ENCODE data around the gene ITGB1BP1.

ITGB1BP1 gene

GRCh38 chr2:9443526-9443925 is 20.2 kb upstream of the ITGB1BP1 start:
- H3K27ac ChIP-seq (ENCODE audit: insufficient read depth in 1 of 2, low read depth in 1 of 2, low read length in 2 of 2, poor library complexity in 1 of 2, severe bottlenecking in 2 of 2): no peak overlapping the region
- no peaks in the 10 kb centered on the region for H3K9me3 ChIP-seq (ENCODE audit: control extremely low read depth in 1 of 5, control insufficient read depth in 4 of 5, insufficient read depth in 2 of 5, low read depth in 1 of 5, low read length in 4 of 5)
- no peak for DNase-seq
- no peak overlapping the region for H3K4me3 ChIP-seq (ENCODE audit: control insufficient read depth in 1 of 7, extremely low read depth in 1 of 7, insufficient read depth in 4 of 7, low read depth in 2 of 7, low read length in 6 of 7)
- POLR2A ChIA-PET: no interaction called here
- CTCF ChIA-PET: no interaction called here
- H3K27me3 ChIP-seq (replicated peaks in 2 of 5; ENCODE audit: control insufficient read depth in 4 of 5, insufficient read depth in 5 of 5, low read length in 4 of 5): no peaks in the 10 kb centered on the region
- 94% methylated on average over 5 of the region's 5 CpGs for WGBS (ENCODE audit: insufficient coverage)
- no peaks in the 10 kb centered on the region for H3K4me1 ChIP-seq (ENCODE audit: control extremely low read depth in 1 of 4, control insufficient read depth in 4 of 4, insufficient read depth in 4 of 4, low read length in 3 of 4)
- peaks cover 29 to 79% (median 43%) of the 10 kb centered on the region in 4 experiments for H3K36me3 ChIP-seq (ENCODE audit: control insufficient read depth in 4 of 4, insufficient read depth in 4 of 4, low read length in 3 of 4)

- Histone ChIP-seq H3K27me3 (replicated peaks in 2 of 5; ENCODE audit: control insufficient read depth in 4 of 5, insufficient read depth in 5 of 5, low read length in 4 of 5) (no peaks in the 10 kb centered on the region), H3K4me1 (ENCODE audit: control extremely low read depth in 1 of 4, control insufficient read depth in 4 of 4, insufficient read depth in 4 of 4, low read length in 3 of 4) (no peaks in the 10 kb centered on the region), H3K27ac (ENCODE audit: insufficient read depth in 1 of 2, low read depth in 1 of 2, low read length in 2 of 2, poor library complexity in 1 of 2, severe bottlenecking in 2 of 2) (no peak overlapping the region), H3K36me3 (ENCODE audit: control insufficient read depth in 4 of 4, insufficient read depth in 4 of 4, low read length in 3 of 4) (peaks cover 36 to 79% (median 49%) of the 10 kb centered on the region in 4 experiments), H3K4me3 (ENCODE audit: control insufficient read depth in 1 of 7, extremely low read depth in 1 of 7, insufficient read depth in 4 of 7, low read depth in 2 of 7, low read length in 6 of 7) (no peak overlapping the region), H3K9me3 (ENCODE audit: control extremely low read depth in 1 of 5, control insufficient read depth in 4 of 5, insufficient read depth in 2 of 5, low read depth in 1 of 5, low read length in 4 of 5) (peaks cover 0 to 2% (median 0%) of the 10 kb centered on the region in 5 experiments)
- POLR2A ChIA-PET: no interaction called here
- no peak for DNase-seq
- 100% methylated on average over 3 of the region's 3 CpGs for WGBS (ENCODE audit: insufficient coverage)
- CTCF ChIA-PET: interaction anchor here (1.1 kb wide), 1 partner anchor 298 kb away, joined by 3 read pairs; no protein-coding TSS in a partner anchor
Observed at GRCh38 chr2:9441556-9441955, 18.2 kb upstream of the ITGB1BP1 start.

GRCh38 chr2:9440058-9440727 is 16.9 kb upstream of the ITGB1BP1 start:
- Histone ChIP-seq H3K27me3 (replicated peaks in 2 of 5; ENCODE audit: control insufficient read depth in 4 of 5, insufficient read depth in 5 of 5, low read length in 4 of 5) (no peaks in the 10 kb centered on the region), H3K27ac (ENCODE audit: insufficient read depth in 1 of 2, low read depth in 1 of 2, low read length in 2 of 2, poor library complexity in 1 of 2, severe bottlenecking in 2 of 2) (no peak overlapping the region), H3K9me3 (ENCODE audit: control extremely low read depth in 1 of 5, control insufficient read depth in 4 of 5, insufficient read depth in 2 of 5, low read depth in 1 of 5, low read length in 4 of 5) (peaks cover 0 to 2% (median 0%) of the 10 kb centered on the region in 5 experiments), H3K4me1 (ENCODE audit: control extremely low read depth in 1 of 4, control insufficient read depth in 4 of 4, insufficient read depth in 4 of 4, low read length in 3 of 4) (no peaks in the 10 kb centered on the region), H3K36me3 (ENCODE audit: control insufficient read depth in 4 of 4, insufficient read depth in 4 of 4, low read length in 3 of 4) (peaks cover 28 to 79% (median 46%) of the 10 kb centered on the region in 4 experiments), H3K4me3 (ENCODE audit: control insufficient read depth in 1 of 7, extremely low read depth in 1 of 7, insufficient read depth in 4 of 7, low read depth in 2 of 7, low read length in 6 of 7) (no peak overlapping the region)
- WGBS (ENCODE audit: insufficient coverage): no CpG with 5 or more reads among the region's 1 CpG
- no peak for DNase-seq
- POLR2A ChIA-PET: no interaction called here
- CTCF ChIA-PET: no interaction called here

- H3K27ac ChIP-seq (ENCODE audit: insufficient read depth in 1 of 2, low read depth in 1 of 2, low read length in 2 of 2, poor library complexity in 1 of 2, severe bottlenecking in 2 of 2): no peak overlapping the region
- POLR2A ChIA-PET: no interaction called here
- DNase-seq: no peak
- CTCF ChIA-PET: interaction anchor here (1.5 kb wide), 1 partner anchor 10 kb away, joined by 3 read pairs; no protein-coding TSS in a partner anchor
- peaks cover 26 to 82% (median 47%) of the 10 kb centered on the region in 4 experiments for H3K36me3 ChIP-seq (ENCODE audit: control insufficient read depth in 4 of 4, insufficient read depth in 4 of 4, low read length in 3 of 4)
- no peak overlapping the region for H3K4me3 ChIP-seq (ENCODE audit: control insufficient read depth in 1 of 7, extremely low read depth in 1 of 7, insufficient read depth in 4 of 7, low read depth in 2 of 7, low read length in 6 of 7)
- H3K27me3 ChIP-seq (replicated peaks in 2 of 5; ENCODE audit: control insufficient read depth in 4 of 5, insufficient read depth in 5 of 5, low read length in 4 of 5): no peaks in the 10 kb centered on the region
- no CpG with 5 or more reads among the region's 1 CpG for WGBS (ENCODE audit: insufficient coverage)
- H3K9me3 ChIP-seq (ENCODE audit: control extremely low read depth in 1 of 5, control insufficient read depth in 4 of 5, insufficient read depth in 2 of 5, low read depth in 1 of 5, low read length in 4 of 5): peaks cover 0 to 2% (median 0%) of the 10 kb centered on the region in 5 experiments
- H3K4me1 ChIP-seq (ENCODE audit: control extremely low read depth in 1 of 4, control insufficient read depth in 4 of 4, insufficient read depth in 4 of 4, low read length in 3 of 4): no peaks in the 10 kb centered on the region
Observed at GRCh38 chr2:9439536-9439935, 16.2 kb upstream of the ITGB1BP1 start.

GRCh38 chr2:9434489-9434888 is 11.2 kb upstream of the ITGB1BP1 start:
- H3K27me3 ChIP-seq (replicated peaks in 2 of 5; ENCODE audit: control insufficient read depth in 4 of 5, insufficient read depth in 5 of 5, low read length in 4 of 5): no peaks in the 10 kb centered on the region
- no peak overlapping the region for H3K4me3 ChIP-seq (ENCODE audit: control insufficient read depth in 1 of 7, extremely low read depth in 1 of 7, insufficient read depth in 4 of 7, low read depth in 2 of 7, low read length in 6 of 7)
- CTCF ChIA-PET: interaction anchor here (0.8 kb wide), 1 partner anchor 101 kb away, joined by 4 read pairs; no protein-coding TSS in a partner anchor
- POLR2A ChIA-PET: no interaction called here
- no peak for DNase-seq
- H3K9me3 ChIP-seq (ENCODE audit: control extremely low read depth in 1 of 5, control insufficient read depth in 4 of 5, insufficient read depth in 2 of 5, low read depth in 1 of 5, low read length in 4 of 5): peaks cover 0 to 2% (median 0%) of the 10 kb centered on the region in 5 experiments
- WGBS (ENCODE audit: insufficient coverage): 92% methylated on average over 1 of the region's 2 CpGs
- peaks cover 15 to 85% (median 57%) of the 10 kb centered on the region in 4 experiments for H3K36me3 ChIP-seq (ENCODE audit: control insufficient read depth in 4 of 4, insufficient read depth in 4 of 4, low read length in 3 of 4)
- no peaks in the 10 kb centered on the region for H3K4me1 ChIP-seq (ENCODE audit: control extremely low read depth in 1 of 4, control insufficient read depth in 4 of 4, insufficient read depth in 4 of 4, low read length in 3 of 4)
- peak overlapping the region in 1 of 2 experiments; percentile 5 for H3K27ac ChIP-seq (ENCODE audit: insufficient read depth in 1 of 2, low read depth in 1 of 2, low read length in 2 of 2, poor library complexity in 1 of 2, severe bottlenecking in 2 of 2)

GRCh38 chr2:9430316-9431293 is 7.3 kb upstream of the ITGB1BP1 start:
- no peak overlapping the region for H3K27ac ChIP-seq (ENCODE audit: insufficient read depth in 1 of 2, low read depth in 1 of 2, low read length in 2 of 2, poor library complexity in 1 of 2, severe bottlenecking in 2 of 2)
- POLR2A ChIA-PET: no interaction called here
- H3K9me3 ChIP-seq (ENCODE audit: control extremely low read depth in 1 of 5, control insufficient read depth in 4 of 5, insufficient read depth in 2 of 5, low read depth in 1 of 5, low read length in 4 of 5): no peaks in the 10 kb centered on the region
- CTCF ChIA-PET: no interaction called here
- H3K36me3 ChIP-seq (ENCODE audit: control insufficient read depth in 4 of 4, insufficient read depth in 4 of 4, low read length in 3 of 4): peaks cover 6 to 60% (median 38%) of the 10 kb centered on the region in 4 experiments
- no peaks in the 10 kb centered on the region for H3K4me1 ChIP-seq (ENCODE audit: control extremely low read depth in 1 of 4, control insufficient read depth in 4 of 4, insufficient read depth in 4 of 4, low read length in 3 of 4)
- WGBS (ENCODE audit: insufficient coverage): no CpG with 5 or more reads among the region's 2 CpGs
- DNase-seq: no peak
- H3K27me3 ChIP-seq (replicated peaks in 2 of 5; ENCODE audit: control insufficient read depth in 4 of 5, insufficient read depth in 5 of 5, low read length in 4 of 5): no peaks in the 10 kb centered on the region
- H3K4me3 ChIP-seq (ENCODE audit: control insufficient read depth in 1 of 7, extremely low read depth in 1 of 7, insufficient read depth in 4 of 7, low read depth in 2 of 7, low read length in 6 of 7): no peak overlapping the region
